GM21529 (cell line): ENCODE results near the gene MAP3K8.
"Not testable (repeated sequence)": the region's sequence is repeated elsewhere in the genome, so short reads cannot be mapped to it uniquely, and the experiment has no call there.

Source experiments
- ATAC-seq: cut with Tn5 transposase; IDR thresholded peaks from one replicate; pipeline ENCODE4 v1.9.1; 2021; ENCODE audit not compliant: unreplicated experiment

Gene MAP3K8

GRCh38 chr10:30422151-30422695 is 11.8 kb upstream of the MAP3K8 start:
- ATAC-seq, result no peak

DNA sequence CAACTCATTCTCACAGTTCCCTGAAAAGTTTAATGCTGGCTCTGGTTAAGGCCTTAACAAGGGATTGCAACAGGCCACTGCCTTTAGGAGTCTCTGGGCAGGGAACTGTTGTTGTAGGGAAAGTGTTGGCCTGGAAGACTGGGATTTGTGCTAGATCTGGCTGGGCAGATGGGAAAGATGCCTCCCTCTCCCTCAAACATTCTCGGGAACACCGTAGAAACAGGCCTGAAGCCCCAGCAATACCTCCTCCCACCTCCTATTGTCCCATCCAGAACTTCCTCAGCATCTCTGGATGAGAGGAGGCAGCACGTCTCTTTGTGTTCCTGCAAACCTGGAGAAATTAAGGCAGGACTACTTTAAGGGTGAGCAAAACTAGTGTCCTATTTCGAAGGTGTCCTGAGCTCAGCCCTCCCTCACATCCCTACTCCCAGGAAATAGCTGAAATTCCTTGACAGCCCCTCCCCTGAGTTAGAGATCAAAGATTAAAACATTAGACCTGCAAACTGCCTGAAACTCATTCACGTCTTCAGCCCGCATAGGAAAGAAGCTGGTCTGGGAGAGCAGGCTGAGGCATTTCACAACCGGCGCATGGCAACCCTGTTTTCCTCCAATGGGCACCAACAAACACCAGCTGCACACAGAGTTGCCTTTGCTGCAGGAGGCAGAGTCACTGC is 10.9 kb upstream of the MAP3K8 start:
- no peak for ATAC-seq

GRCh38 chr10:30423655-30424275 is 10.2 kb upstream of the MAP3K8 start:
- not testable (repeated sequence) for ATAC-seq

DNA sequence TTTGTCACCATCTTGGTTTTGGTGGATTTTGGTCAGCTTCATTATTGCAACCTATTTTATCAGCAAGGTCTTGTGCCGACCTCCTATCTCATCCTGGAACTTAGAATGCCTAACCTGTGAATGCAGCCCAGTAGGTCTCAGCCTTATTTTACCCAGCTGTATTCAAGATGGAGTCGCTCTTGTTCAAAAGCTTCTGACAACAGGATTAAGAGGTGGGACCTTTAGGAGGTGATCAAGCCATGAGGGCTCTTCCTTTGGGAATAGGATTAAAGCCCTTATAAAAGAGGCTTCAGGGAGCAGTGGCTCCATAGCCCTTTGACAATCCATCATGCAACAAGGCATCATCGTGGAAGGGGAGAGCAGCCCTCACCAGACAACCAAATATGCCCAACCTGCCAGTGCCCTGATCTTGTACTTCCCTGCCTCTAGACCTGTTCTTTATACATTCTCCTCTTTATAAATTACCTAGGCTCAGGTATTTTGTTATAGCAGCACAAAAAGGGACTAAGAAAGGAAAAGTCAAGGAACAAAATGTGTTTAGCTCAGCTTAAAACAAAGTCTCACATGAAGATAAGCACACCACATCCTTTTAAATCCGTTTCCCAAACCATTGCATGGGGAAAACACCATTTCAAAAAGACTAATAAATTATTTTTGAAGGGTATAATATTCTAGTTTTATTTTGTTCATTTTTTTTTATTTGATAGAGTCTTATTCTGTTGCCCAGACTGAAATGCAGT is 8.5 kb upstream of the MAP3K8 start:
- no peak for ATAC-seq

GRCh38 chr10:30430544-30431298 is 3.3 kb upstream of the MAP3K8 start:
- ATAC-seq, result no peak

- ATAC-seq, result no peak
These were observed 2.5 kb upstream of the MAP3K8 start for GRCh38 chr10:30431435-30431911.

DNA sequence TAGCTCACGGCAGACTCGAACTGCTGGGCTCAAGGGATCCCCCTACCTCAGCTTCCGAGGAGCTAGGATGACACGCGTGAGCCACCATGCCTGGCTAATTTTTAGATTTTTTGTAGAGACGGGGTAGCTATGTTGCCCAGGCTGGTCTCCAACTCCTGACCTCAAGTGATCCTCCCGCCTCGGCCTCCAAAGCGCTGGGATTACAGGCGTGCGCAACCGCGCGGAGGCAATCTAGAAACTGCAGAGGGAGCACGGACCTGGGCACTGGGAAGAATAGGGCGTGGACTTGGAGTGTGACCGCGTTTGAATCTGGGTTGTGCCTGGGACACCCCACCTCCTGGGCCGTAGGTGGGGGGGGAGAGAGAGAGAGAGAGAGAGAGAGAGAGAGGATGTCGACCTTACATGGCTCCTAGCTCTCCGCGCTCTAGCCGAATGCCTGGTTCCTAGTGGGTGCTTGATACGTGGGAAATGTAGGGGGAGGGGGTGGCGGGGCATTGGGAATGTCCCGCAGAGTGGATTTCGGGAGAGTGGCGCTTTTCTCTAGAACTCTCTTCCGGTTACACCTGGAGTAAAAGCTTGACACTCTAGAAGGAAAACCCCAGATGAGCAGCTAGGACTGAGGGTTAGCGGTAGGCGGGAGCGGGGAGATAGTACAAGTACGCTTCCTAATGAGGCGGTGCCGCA is 1.2 kb upstream of the MAP3K8 start:
- ATAC-seq, result peak; percentile 5

GRCh38 chr10:30433306-30433729 is 666 bp upstream of the MAP3K8 start:
- no peak for ATAC-seq

DNA sequence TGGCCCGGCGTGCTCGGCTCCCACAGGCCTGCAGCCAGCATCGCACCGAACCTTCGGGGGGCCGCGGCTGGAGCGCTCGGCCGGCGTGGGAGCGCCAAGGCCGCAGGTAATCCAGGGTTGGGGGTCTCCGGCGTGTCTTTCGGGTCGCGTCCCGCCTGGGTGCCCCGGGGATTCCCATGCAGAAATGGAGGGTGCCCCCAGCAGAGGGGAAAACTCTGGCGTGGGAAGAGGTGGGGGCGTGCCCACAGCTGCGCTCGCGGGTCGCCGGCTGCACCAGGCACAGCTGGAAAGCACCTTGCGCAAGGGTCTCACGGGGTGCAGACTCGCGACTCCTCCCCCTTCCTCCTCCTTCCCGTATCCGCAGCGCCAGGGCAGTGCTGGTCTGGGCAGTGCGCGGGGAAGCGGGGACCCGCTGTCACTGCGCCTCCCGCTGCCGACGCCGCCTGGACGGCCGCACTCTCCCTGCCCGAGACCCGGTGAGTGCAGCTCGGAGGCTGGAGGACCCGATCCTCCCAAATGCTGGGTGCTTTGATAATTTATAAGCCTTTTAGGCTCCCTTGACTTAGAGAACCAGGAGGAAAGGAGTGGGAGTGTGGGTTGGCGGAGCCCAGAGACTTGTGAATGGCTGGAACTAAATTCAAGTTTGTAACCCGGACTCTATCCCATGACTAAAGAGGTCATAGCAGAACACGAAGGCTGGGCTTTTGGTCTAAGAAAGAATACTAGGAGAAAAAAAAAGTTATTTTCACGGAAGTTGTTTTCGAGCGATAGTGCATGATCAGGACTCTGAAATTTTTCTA is 489 bp downstream of the MAP3K8 start:
- ATAC-seq, result peak; percentile 48

DNA sequence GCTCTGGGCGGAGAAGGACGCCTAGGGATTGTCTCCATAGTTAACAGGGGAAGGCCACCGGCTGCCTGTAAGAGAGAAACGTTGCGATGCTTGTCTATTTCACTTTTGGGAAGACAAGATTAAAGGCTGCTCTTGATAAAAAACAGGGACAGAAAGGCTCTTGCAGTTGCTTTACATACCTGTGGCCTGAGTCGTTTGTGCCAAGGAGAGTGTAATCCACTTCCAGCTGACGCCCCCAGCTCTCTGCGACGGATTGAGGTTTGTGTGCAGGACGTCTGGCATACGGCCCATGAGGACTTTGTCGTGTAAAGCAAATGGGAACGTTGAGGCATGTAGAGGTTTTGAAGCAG is 1.1 kb downstream of the MAP3K8 start:
- no peak for ATAC-seq

DNA sequence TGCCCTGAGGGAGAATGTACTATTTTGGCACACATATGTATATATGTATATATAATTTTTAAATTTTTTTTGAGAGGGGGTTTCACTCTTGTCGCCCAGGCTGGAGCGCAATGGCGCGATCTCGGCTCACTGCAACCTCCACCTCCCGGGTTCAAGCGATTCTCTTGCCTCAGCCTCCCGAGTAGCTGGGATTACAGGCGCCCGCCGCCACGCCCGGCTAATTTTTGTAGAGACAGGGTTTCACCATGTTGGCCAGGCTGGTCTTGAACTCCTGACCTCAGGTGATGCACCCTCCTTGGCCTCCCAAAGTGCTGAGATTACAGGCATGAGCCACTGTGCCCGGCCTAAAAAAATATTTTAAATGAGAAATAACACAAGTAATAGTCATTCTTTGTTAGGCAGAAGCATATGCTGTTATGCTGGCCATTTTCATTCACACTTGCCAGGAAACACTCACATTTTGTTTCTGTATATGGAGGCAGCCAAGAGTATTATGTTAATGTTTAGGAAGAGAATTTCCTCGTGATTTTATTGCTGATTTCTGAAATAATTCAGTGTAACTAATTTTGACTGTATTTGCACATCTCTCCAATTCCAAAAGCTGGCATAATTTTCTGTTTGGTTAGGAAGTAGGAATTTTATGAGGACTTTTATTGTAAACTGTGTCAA is 1.6 kb downstream of the MAP3K8 start:
- not testable (repeated sequence) for ATAC-seq

DNA sequence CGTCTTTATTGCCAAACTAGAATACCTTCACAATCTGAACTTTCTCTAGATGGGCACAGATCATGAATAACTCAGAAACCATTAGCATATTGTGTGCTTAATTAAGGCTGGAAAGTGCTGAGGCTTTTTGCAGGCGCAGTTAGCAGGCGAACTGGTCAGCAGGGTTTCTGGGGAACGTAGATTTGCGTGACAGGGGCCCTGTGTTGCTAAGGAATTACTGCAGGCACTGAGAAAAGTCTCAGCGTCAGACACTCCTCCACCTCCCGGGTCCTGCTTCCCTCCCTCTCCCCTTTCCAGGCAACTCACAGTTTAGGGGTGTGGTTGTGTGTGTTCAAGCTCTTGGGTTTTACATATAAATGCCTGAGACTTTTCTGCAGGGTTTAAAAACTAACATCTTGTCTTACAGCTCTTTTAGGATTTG is 2.2 kb downstream of the MAP3K8 start:
- ATAC-seq, result no peak

GRCh38 chr10:30436671-30437030 is 2.7 kb downstream of the MAP3K8 start:
- no peak for ATAC-seq

GRCh38 chr10:30437031-30437841 is 3.3 kb downstream of the MAP3K8 start:
- no peak for ATAC-seq

DNA sequence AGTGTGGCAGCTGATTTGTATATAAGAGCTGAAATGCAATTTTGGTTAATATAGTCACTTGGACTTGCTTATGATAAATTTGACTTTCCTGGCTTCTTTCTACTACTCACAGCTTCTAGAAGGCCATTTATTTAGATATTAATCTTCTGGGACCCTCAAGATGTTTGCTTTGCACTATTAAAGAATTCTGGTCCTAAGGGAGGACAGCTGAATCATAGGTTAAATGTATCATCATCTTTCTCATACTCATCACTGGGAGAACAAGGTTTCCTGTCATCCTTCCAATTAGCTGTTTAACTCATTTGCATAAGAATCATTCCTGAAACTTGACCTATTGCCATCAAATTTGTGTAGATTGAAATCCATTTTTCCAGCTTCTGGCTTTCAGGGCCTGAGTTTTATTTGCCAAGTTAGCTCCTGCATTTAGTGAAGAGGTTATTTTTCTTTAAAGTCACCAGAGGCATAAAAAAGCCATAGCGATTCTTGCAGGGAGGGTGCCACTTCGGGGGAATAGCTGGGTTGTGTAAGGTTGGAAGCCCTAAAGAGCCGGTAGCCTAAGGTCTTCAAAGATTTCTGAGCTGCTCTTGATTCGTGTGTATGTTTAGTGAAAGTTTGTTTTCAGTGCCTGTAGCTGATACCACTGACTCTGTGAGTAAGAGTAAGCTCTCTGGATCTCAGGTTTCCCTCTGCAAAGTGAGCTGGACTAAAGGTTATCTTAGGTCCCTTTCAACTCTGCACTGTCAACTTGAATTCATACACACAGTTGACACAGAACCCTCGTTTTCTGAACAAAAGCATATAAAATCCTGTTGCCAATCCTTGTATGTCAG is 4.3 kb downstream of the MAP3K8 start:
- no peak for ATAC-seq

GRCh38 chr10:30439931-30440330 is 5.9 kb downstream of the MAP3K8 start:
- no peak for ATAC-seq

- no peak for ATAC-seq
These were observed 8.1 kb downstream of the MAP3K8 start for GRCh38 chr10:30442019-30442606.
